ENCODE measurements around the gene MSRB1.
"Not testable (repeated sequence)": the region's sequence is repeated elsewhere in the genome, so short reads cannot be mapped to it uniquely, and the experiment has no call there.

MSRB1 gene

DNA sequence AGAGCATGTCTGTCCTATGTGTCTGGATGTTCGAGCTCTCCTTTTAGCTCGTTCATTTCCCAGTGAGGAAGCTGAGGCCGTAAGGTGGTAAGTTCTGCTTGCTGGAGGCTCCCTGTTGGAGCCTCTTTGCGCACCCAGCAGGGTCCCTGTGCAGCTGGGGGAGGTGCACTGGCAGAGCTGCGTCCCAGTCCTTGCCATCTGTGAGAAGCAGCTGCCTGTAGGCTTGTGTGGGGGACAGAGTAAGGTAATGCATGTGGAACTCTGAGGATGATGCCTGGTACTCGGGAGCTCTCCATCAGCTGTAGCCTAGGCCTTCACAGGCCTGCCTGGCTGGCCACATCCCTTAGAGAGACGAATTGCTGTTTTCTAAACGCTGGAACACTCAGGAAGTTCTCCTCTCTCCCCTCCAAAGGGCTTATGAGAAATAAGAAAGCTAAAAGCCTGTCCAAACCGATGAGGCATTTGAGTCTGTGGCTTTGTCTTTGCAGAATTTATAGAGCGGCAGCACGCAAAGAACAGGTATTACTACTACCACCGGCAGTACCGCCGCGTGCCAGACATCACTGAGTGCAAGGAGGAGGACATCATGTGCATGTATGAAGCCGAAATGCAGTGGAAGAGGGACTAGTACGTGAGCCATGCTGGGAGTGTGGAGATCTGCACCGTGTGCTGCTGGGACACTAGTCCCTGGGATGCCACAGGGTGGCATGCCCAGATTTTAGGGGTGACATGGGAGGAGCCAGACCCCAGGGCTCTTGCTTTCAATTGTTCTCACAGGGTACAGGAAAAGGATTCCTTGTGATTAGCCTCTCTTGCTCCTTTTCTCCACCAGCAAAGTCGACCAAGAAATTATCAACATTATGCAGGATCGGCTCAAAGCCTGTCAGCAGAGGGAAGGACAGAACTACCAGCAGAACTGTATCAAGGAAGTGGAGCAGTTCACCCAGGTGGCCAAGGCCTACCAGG lies 17.9 kb upstream of the MSRB1 start:
- DNase-seq, result no peak

DNA sequence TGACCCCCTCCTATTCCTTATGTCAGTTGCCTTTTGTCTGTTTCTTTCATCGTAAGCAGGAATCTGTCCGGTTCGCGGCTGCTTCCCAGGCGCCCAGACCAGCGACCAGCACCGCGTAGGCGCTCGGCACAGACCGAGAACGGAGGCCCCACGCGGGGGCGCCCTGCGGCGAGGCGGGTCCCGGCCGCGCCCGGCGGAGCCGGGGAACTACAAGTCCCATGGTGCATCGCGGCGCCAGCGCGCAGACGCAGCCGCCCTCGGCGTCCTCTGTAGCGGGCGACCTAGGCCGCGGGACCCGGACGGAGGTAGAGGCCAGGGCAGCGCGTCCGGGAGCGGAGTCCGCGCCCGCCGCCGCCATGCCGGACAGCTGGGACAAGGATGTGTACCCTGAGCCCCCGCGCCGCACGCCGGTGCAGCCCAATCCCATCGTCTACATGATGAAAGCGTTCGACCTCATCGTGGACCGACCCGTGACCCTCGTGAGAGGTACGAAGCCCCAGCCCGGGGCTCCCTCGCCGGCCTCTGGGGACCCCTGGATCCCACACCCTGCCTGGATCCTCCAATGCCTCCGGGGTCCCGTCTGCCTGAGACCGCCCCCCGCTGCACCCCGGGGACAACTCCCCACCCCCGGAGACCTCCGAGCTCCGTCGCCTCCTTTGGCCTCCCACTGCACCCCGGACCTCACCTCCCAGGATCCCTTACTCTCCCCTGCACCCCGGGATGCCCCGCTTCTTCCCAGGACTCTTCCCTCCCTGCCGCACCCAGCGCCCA lies 16.5 kb upstream of the MSRB1 start, which contains the start of gene NDUFB10:
TSS of gene NDUFB10 (plus strand) at position 270 of the 771 bp plus-strand sequence. CDS start at position 357, 87 bp downstream.
- no peak for DNase-seq

DNA sequence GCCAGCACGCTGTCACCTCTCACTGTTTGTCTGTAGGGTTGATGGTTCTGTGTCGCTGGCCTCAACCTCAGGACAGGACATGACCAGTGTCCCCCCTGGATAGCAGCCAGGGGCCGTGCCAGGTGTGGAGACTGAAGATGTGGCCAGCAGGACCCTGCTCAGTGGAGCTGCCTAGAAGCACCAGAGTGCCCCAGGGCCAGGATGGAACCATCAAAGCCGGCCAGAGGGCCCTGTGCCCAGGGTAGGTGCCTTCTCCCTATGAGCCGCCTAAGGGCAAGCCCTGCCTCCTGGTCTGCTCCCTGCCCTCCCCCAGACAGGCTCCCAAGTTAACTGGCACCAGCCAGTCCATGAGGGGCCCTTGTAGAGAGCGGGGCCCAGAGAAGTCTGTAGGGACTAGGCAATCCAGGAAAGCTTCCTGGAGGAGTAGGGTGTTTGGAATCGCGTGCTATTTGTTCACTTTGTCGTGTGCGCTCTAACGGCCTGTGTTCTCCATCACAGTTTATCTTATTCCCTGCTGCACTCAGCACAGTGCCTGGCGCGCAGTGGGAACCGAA lies 15.8 kb upstream of the MSRB1 start:
- DNase-seq, result no peak

DNA sequence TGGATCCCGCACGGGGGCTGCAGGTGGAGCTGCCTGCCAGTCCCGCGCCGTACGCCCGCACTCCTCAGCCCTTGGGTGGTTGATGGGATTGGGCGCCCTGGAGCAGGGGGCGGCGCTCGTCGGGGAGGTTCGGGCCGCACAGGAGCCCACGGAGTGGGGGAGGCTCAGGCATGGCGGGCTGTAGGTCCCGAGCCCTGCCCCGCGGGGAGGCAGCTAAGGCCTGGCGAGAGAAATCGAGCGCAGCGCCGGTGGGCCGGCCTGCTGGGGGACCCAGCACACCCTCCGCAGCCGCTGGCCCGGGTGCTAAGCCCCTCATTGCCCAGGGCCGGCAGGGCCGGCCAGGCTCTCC lies 15.1 kb upstream of the MSRB1 start:
- DNase-seq, result not testable (repeated sequence)

DNA sequence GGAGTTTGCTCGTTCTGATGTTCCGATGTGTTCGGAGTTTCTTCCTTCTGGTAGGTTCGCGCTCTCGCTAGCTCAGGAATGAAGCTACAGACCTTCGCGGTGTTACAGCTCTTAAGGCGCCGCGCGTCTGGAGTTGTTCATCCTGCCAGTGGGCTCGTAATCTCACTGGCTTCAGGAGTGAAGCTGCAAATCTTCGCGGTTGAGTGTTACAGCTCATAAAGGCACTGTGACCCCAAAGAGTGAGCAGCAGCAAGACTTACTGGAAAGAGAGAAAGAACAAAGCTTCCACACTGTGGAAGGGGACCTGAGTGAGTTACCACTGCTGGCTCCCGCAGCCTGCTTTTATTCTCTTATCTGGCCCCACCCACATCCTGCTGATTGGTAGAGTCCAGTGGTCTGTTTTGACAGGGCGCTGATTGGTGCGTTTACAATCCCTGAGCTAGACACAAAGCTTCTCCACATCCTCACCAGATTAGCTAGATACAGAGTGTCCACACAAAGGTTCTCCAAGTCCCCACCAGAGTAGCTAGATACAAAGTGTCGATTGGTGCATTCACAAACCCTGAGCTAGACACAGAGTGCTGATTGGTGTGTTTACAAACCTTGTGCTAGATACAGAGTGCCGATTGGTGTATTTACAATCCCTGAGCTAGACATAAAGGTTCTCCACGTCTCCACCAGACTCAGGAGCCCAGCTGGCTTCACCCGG lies 14.6 kb upstream of the MSRB1 start:
- not testable (repeated sequence) for DNase-seq

DNA sequence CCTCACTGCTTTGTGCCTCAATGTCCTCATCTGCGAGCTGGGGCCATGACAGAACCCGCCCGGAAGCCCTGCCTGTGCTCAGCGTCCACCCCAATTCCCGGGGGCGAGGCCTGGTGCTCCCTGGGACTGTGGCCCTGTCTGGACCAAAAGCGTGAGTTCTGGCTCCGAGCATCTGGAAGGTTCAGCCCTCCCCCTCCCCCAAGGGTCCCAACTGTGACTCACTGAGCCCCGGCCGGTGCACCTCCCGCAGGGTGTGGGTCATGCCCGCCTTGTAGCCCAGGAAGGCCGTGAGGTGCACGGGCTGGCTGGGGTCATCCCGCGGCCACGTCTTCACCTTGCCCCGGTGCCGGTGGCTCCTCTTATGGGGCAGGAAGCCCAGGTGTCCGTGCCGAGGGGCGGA lies 10.7 kb upstream of the MSRB1 start:
- no peak for DNase-seq

DNA sequence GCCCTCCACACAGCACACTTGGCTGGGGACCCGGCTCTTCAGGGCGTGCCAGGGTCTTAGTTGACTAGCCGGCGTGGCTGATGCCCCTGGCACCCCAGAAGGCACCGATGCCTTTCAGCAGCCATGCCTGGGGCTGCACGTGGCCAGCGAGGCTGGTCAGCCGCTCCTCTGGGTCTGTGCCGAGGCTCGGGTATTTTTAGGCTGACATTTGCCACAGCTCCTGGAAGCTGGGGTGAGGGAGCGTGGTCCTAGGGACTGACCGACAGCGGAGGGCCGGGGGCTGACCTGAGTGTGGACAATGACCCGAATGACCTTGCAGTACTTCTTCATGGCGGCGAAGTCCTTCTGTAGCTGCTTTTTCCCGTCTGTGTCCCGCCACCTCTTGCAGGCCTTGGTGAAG lies 7.6 kb upstream of the MSRB1 start:
- DNase-seq, result no peak

DNA sequence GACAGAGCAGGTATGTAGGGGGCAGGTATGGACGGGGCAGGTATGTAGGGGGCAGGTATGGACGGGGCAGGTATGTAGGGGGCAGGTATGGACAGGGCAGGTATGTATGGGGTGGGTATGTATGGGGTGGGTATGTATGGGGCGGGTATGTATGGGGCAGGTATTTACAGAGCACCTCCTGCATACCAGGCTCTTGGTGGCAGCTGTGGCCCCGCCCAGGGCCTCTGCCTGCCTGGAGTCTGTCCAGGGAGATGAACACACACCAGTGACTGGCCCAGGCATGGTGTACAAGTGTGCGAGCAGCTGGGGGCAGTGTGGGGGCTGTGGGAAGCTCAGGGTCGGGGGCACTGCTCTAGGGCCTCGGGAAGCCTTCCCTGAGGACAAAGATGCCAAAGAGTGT lies 7.0 kb upstream of the MSRB1 start:
- no peak for DNase-seq

DNA sequence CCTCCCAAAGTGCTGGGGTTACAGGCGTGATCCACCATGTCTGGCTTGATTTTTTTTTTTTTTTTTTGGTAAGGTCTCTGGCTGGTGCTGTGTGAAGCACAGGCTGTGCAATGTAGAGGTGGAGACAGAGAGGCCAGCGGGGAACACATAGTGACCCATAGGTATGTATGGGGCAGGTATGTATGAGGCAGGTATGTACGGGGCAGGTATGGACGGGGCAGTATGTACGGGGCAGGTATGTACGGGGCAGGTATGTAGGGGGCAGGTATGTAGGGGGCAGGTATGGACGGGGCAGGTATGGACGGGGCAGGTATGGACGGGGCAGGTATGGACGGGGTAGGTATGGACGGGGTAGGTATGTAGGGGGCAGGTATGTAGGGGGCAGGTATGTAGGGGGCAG lies 6.5 kb upstream of the MSRB1 start:
- no peak for DNase-seq

DNA sequence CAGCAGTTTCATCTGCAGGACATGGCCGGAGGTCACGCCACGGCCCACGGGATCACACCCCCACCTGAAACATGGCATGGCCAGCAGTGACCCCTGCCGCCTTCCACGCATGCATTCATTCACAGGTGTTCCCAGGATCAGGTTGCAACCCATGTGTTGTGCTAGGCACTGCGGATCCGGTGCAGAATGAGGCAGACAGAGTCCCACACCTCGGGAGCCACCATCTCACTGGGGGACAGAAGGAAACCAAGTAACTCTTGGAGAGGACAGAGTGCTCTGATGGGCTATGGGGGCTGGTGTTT lies 4.3 kb upstream of the MSRB1 start:
- DNase-seq, result no peak

DNA sequence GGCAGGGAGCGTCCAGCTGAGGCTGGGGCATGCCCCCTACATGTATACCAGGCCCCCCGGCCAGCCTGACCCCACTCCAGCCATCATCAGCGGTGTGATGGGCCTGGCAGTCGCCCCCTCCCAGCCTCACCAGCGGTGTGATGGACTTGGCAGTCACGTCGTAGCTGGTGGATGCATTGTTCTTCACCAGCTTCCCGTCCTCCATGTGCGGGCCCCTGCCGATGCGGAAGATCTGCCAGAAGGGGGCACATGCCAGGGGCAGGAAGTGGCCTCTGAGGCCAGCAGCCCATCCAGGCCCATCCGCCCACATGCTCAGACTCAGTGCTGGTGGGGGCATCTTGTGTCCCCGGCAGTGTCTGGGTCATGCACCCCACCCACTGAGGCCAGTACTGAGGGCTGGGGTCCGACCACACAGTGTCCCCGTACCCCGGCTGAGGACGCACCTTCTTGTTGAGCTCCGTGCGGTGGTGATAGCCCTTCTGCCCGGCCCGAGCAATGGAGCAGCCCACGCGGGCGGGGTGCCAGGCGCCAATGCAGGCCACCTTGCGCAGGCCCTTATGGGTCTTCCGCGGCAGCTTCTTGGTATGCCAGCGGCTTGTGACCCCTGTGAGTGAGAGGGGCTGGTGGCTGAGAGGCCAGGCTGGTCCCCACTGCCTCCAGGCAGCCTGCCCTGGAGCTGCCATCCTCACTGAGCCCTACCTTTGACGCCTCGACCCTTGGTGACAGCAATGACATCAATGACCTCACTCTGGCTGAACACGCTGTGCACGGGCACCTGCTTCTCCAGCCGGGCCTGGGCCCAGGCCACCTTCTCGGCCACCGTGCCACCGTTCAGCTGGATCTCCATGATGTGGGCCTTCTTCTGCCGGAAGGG lies 3.7 kb upstream of the MSRB1 start:
- no peak for DNase-seq

DNA sequence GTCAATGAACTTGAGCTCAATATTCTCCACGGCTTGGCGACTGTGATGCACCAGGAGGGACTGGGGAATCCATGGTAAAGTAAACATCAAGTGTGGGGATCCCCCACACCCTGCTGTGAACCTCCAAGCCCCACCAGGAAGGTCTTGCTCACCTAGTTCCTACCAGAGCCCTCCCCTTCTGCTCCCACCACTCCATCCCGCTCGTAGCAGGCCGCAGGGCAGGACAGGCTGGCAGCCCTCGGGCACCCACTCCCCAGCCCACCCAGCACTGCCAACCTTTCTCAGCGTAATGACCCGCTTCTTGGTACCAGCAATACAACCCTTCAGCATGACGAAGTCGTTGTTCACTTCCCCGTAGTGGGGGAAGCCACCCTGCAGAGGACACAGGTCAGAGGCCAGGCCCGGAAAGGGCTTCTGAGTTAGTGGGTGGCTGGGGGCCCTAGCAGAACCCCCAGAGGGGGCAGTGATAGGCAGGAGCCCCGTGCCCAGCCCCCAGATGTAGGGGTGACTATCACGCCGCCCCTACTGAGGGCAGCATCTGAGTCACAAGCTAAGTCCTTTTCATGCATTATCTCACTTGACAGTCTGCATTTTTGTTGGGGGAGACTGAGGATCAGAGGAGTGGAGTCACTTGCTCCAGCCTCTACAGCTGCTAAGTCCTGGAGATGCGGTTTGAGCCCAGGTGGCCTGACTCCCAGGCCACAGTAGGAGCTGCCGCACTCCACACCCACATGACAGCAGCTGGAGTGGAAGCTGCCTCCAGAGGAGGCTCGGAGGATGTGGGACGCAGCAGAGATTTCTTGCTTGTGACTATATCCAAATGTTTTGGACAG lies 2.8 kb upstream of the MSRB1 start:
- DNase-seq, result no peak

DNA sequence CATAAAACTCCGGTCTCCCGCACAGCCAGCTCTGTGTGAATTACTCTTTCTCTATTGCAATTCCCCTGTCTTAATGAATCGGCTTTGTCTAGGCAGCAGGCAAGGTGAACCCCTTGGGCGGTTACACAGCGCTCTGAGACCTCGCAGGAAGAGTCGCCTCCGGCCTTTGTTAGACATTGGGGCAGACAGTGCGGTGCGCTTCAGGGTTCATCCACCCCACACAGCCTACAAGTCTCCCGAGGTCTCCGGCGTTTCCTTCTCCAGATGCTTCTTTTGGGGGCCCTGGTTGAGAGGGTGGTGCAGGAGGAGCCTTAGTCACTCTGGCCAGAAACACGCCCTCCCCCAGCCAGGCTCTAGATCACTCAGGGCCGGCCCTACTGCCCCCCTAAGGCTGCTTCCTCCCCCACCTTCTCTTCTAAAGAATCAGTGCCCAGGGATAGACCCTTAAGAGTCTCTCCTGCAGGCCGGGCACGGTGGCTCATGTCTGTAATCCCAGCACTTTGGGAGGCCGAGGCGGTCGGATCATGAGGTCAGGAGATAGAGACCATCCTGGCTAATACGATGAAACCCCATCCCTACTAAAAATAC lies 1.7 kb upstream of the MSRB1 start:
- DNase-seq, result no peak

DNA sequence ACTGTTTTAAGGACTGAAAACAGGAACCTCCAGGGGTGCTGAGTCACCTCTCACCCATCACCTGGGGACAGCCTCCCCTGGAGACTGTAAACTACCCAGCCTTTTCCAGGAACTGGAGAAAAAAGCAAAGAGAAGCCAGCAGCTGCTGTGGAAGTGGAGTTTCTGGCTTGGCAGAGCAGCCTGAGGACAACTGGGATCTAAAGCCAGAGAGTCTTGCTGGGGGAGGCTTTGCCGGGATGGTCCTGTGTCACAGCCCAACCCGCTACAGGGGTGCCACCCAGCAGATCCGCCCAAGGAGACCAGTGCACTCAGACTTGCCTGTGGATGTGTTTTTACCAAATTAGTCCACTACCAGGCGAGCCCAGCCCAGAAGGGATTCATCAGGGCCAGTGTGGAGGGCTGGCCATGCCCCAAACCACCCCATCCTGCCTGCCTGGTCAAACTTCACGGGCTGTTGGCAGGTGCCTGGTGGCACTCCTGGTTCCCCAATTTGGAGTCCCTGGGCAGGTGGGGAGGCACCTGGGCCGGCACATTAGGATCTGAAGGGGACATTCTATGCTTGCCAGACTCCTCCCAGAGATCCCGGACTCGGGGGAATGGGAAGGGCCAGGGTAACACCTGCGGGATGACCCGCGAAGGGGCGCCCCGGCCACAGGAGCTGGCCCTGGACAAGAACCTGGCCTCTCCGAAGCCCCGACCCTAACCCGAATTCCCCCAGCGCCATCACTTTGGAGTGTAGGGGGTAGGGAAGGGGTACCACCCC lies 771 bp downstream of the MSRB1 start:
- no peak for DNase-seq

DNA sequence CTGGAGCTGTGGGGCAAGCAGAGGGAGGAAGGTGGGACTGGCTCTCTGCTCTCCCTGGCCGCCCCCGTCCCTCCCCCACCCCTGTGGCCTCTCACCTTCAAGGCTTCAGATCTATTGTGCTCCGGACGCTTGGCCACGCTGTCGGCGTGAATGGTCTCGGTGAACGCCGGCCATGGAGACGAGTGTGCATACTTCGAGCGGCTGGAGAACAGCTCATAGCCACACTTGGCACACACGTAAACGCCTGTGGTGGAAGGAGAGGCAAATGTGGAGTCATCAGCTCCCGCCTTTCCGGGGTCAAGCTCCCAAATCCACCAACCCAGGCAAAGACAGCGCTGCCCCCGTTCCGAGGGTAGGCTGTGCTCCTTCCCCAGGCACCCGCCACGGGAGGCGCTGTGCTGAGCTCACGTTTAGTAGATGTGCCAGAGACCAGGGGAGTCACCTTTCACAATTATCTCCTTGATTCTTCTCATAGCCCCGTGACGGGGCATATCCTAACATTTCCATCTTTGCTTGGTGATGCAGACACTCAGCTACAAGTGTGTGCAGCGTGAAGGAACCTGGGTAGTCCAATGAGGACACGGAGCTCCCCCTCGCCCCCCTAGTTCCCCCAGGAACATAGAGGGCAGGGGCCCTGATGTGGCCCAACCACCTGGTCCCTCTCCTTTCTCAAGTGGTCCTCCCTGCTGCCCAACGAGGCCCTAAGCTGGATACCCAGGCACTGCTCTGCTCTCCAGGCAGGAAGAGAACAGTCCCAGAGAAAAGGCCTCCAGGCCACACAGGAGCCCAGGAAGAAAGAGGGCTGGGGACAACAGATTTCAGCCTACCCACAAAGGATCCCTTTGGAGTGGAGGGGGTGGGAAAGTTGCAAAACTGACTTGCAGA lies 1.6 kb downstream of the MSRB1 start:
- no peak for DNase-seq

DNA sequence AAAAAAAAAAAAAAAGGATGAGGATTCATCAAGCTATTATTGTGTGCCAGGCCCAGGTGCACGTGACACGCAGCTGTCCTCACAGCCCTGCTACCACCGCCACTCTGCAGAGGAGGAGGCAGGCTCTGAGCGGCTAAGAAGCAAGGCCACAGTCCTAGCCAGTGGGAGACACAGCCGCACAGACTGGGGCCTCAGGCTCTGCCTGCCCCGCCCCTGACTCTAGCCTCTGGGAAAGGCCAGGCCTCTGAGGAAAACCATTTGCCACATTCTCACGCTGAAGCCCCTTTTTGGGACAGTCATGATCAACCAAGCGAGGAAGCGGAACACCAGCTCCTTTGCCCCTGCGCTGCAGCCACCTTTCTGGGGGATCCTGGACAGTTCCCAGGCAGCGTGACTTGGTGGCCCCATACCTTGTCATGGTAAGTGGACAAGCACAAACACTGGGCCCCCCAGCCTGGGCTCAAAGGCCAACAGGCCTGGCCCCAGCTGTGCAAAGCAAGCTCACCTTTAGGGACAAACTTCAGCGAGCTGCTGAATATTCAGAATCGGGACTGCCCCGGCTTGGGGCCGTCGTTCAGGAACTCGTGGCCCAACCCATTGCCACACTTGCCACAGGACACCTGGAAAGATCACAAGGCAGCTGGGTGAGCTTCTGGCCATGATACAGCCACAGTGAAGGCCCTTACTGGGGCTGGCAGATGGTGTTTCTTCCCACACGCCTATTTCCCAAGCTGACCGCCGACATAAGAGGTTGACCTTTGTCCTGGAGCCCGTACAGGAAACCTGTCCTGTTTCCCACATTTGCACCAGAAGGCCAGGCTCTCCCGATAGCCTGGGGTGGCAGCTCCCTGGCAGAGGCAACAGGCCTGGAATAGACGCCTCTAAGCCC lies 2.5 kb downstream of the MSRB1 start:
- DNase-seq, result no peak

DNA sequence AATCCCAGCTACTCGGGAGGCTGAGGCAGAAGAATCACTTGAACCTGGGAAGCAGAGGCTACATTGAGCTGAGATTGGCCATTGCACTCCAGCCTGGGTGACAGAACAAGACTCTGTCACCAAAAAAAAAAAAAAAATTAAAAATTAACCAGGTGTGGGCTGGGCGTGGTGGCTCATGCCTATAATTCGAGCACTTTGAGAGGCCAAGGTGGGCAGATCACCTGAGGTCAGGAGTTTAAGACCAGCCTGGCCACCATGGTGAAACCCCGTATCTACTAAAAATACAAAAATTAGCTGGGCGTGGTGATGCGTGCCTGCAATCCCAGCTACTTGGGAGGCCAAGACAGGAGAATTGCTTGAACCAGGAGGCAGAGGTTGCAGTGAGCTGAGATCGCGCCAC lies 3.2 kb downstream of the MSRB1 start:
- not testable (repeated sequence) for DNase-seq

DNA sequence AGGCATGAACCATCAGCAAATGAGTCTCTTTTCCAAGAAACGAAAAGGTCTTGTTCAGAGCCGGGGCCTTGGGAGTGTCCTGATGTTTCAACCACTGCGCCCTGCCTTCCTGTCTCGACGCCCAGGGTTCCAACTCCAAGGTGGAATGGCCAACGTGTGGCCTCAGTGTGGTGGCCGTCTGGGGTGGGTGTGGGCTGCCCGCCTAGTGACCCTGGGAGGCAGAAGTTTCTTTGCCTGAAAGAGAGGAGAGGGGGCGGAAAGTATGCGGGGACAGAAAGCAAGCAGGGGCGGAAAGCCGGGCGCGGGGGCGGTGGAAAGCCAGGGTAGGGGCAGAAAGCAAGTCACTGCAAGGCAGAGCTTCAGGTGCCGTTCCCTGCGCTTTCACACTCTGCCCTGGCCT lies 4.1 kb downstream of the MSRB1 start:
- no peak for DNase-seq

All from NCI-H1417 treated with DMSO at 0.1 percent for 48 hours (cell line).